ENCODE results near the gene MCF2L2. TPM values are rescaled to one million over a fixed set of nuclear protein-coding genes. Genes with fewer than 3 reads are reported as not detected.

MCF2L2 gene
- total and polyA plus RNA-seq, 7 donors, result 0.17 to 2.7 (median 0.57) TPM

- no peaks in the 10 kb centered on the region for H3K36me3 ChIP-seq (ENCODE audit: insufficient read depth in 1 of 2, low read depth in 1 of 2)
- ATAC-seq, result no peak
- no peak overlapping the region for H3K27ac ChIP-seq
- intact Hi-C loops (cut with DNase I), result no loop called here
- no peaks in the 10 kb centered on the region for H3K27me3 ChIP-seq (ENCODE audit: insufficient read depth in 3 of 3, low read length in 2 of 3)
- H3K9me3 ChIP-seq, result peaks cover 4% of the 10 kb centered on the region
- no peak overlapping the region for H3K4me3 ChIP-seq
- no peaks in the 10 kb centered on the region for H3K4me1 ChIP-seq
- WGBS, 3 donors, result 76 to 80% (median 76%) methylated on average over 8 of the region's 8 CpGs
- no peak for DNase-seq
- TF ChIP-seq CTCF (IDR thresholded peaks at IDR 0.05), result no peak
These were observed 78.8 kb downstream of the MCF2L2 start for GRCh38 chr3:183349421-183350157.

- Histone ChIP-seq H3K9me3 (peaks cover 4% of the 10 kb centered on the region), H3K27ac (no peak overlapping the region), H3K27me3 (ENCODE audit: insufficient read depth in 3 of 3, low read length in 2 of 3) (no peaks in the 10 kb centered on the region), H3K36me3 (ENCODE audit: insufficient read depth in 1 of 2, low read depth in 1 of 2) (no peaks in the 10 kb centered on the region), H3K4me3 (no peak overlapping the region), H3K4me1 (no peaks in the 10 kb centered on the region)
- intact Hi-C loops (cut with DNase I), result no loop called here
- TF ChIP-seq CTCF (IDR thresholded peaks at IDR 0.05), result no peak
- ATAC-seq (no peak), DNase-seq (no peak)
- 76 to 81% (median 76%) methylated on average over 1 of the region's 1 CpG for WGBS, 3 donors
These were observed 85.6 kb downstream of the MCF2L2 start for GRCh38 chr3:183342824-183343223.

GRCh38 chr3:183341545-183342288 is 86.7 kb downstream of the MCF2L2 start:
- 71 to 73% (median 71%) methylated on average over 14 of the region's 14 CpGs for WGBS, 3 donors
- no peak for DNase-seq
- TF ChIP-seq CTCF (IDR thresholded peaks at IDR 0.05), result no peak
- ATAC-seq, result no peak
- intact Hi-C loops (cut with DNase I), result no loop called here
- H3K27me3 ChIP-seq (ENCODE audit: insufficient read depth in 3 of 3, low read length in 2 of 3), result no peaks in the 10 kb centered on the region
- H3K9me3 ChIP-seq, result peaks cover under 1% of the 10 kb centered on the region
- H3K4me3 ChIP-seq, result no peak overlapping the region
- no peak overlapping the region for H3K27ac ChIP-seq
- H3K36me3 ChIP-seq (ENCODE audit: insufficient read depth in 1 of 2, low read depth in 1 of 2), result no peaks in the 10 kb centered on the region
- H3K4me1 ChIP-seq, result no peaks in the 10 kb centered on the region

GRCh38 chr3:183340222-183340621 is 88.2 kb downstream of the MCF2L2 start:
- 93 to 96% (median 93%) methylated on average over 2 of the region's 2 CpGs for WGBS, 3 donors
- no peak for ATAC-seq
- Histone ChIP-seq H3K9me3 (no peaks in the 10 kb centered on the region), H3K27ac (no peak overlapping the region), H3K4me1 (no peaks in the 10 kb centered on the region), H3K4me3 (no peak overlapping the region), H3K27me3 (ENCODE audit: insufficient read depth in 3 of 3, low read length in 2 of 3) (no peaks in the 10 kb centered on the region), H3K36me3 (ENCODE audit: insufficient read depth in 1 of 2, low read depth in 1 of 2) (no peaks in the 10 kb centered on the region)
- intact Hi-C loops (cut with DNase I), result no loop called here
- TF ChIP-seq CTCF (IDR thresholded peaks at IDR 0.05), result no peak
- no peak for DNase-seq
